Measurements from ENCODE around the gene ANKRD11. TPM values are rescaled to one million over a fixed set of nuclear protein-coding genes. Genes with fewer than 3 reads are reported as not detected.

Gene ANKRD11
- total RNA-seq, 1 experiment from 2014 or later, result 266 TPM

DNA sequence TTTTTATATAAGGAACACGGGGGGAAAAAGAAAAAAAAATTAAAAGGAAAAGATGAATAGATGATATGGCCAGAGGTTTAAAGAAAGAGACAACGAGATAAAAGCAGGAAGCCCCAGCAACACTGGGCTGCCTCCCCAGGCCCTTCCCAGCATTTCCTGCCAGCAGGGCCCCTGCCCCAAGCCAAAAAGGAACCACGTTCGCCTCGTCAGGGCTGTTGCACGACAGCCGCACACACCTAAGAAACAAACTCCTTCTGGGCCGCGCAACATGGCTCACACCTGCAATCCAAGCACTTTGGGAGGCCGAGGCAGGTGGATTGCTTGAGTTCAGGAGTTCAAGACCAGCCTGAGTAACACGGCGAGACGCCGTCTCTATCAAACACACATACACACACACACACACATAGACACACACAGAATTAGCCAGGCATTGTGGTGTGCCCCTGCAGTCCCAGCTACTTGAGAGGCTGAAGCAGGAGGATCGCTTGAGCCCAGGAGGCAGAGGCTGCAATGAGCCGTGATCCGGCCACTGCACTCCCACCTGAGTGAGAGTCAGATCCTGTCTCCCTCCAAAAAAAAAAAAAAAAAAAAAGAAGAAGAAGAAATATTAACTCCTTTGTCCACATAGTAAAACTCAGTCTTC is 83.0 kb downstream of the ANKRD11 start:
- H2AFZ ChIP-seq (ENCODE audit: low read depth, low read length, poor library complexity, severe bottlenecking), result no peak overlapping the region
- no peak overlapping the region for H3K9ac ChIP-seq (ENCODE audit: low read length)
- no peaks in the 10 kb centered on the region for H3K9me3 ChIP-seq (ENCODE audit: control insufficient read depth in 1 of 2, insufficient read depth in 1 of 2, low read depth in 1 of 2, low read length in 2 of 2)
- H3K4me1 ChIP-seq (ENCODE audit: control insufficient read depth in 1 of 2, insufficient read depth in 2 of 2, low read length in 2 of 2), result peaks cover 6 to 50% of the 10 kb centered on the region in 2 experiments
- ChIA-PET RAD21 (ENCODE audit: low non-redundant PET in 1 of 2, low total read pairs in 2 of 2, uncharacterized antibody in 2 of 2, unreplicated experiment in 2 of 2) (no interaction called here), CTCF (no interaction called here), POLR2A (no interaction called here)
- H3K27me3 ChIP-seq (ENCODE audit: insufficient read depth, low read length), result no peaks in the 10 kb centered on the region
- TF ChIP-seq POLR2AphosphoS5 (IDR thresholded peaks at IDR 0.05; ENCODE audit: low read depth, low read length) (0 out of 2 replicates have a peak, but pooled peaks have one; percentile 21), SRF (IDR thresholded peaks at IDR 0.05; ENCODE audit: low read depth) (no peak)
- TF ChIP-seq, protein P1, sequence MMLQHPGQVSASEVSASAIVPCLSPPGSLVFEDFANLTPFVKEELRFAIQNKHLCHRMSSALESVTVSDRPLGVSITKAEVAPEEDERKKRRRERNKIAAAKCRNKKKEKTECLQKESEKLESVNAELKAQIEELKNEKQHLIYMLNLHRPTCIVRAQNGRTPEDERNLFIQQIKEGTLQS (IDR thresholded peaks at IDR 0.05), result no peak
- BruUV-seq (replicated peaks), result no TSS peak
- ATAC-seq (no peak), DNase-seq (ENCODE audit: low read depth, low spot score) (no peak)
- no peaks in the 10 kb centered on the region for H3K36me3 ChIP-seq (ENCODE audit: control insufficient read depth in 1 of 2, insufficient read depth in 2 of 2, low read length in 2 of 2)
- no peak overlapping the region for H3K4me3 ChIP-seq (replicated peaks in 1 of 2; ENCODE audit: low read depth in 1 of 2, low read length in 2 of 2)
- no peaks in the 10 kb centered on the region for H3K9me2 ChIP-seq (ENCODE audit: insufficient read depth)
- H3K27ac ChIP-seq (ENCODE audit: low read depth, low read length), result no peak overlapping the region
- intact Hi-C loops (cut with micrococcal nuclease), result no loop called here
- peaks cover 100% of the 10 kb centered on the region for H3K79me2 ChIP-seq (ENCODE audit: insufficient read depth, low read length)
- no peak overlapping the region for H3K4me2 ChIP-seq (ENCODE audit: low read length)
- peaks cover 64% of the 10 kb centered on the region; the same call in 1 of the 2 replicates for H4K20me1 ChIP-seq (ENCODE audit: insufficient read depth)

DNA sequence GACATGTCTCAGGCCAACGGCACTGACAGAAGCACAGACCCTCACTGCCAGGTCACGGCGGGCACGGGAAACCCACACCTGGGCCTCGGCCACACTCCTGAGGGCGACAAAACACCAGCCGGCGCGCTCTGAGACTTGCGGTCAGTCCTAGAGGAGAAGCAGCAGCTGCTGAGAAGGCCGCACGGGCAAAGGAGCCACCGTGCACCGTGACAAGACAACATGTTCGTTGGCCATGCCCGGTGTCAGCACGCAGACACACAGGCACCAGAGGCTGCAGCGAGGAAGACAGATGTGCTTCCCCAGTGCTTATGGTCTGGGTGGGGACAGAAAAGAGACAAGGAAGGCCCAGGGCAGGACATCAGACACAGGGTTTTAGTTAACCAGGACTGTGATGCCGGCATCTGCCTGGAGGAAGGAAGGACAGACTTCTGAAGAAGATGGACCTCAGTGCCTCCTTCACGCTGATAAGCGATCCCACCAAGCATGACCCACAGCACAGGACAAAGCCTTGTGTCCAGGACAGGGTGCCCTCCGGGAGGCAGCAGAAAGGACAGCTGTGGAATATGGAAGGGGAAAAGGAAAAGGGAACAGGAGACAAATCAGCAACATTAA is 84.0 kb downstream of the ANKRD11 start:
- intact Hi-C loops (cut with micrococcal nuclease), result no loop called here
- ChIA-PET POLR2A (no interaction called here), CTCF (no interaction called here), RAD21 (ENCODE audit: low non-redundant PET in 1 of 2, low total read pairs in 2 of 2, uncharacterized antibody in 2 of 2, unreplicated experiment in 2 of 2) (no interaction called here)
- DNase-seq (ENCODE audit: low read depth, low spot score), result no peak
- no TSS peak for BruUV-seq (replicated peaks)
- no peak overlapping the region for H2AFZ ChIP-seq (ENCODE audit: low read depth, low read length, poor library complexity, severe bottlenecking)
- no peaks in the 10 kb centered on the region for H3K36me3 ChIP-seq (ENCODE audit: control insufficient read depth in 1 of 2, insufficient read depth in 2 of 2, low read length in 2 of 2)
- H3K4me3 ChIP-seq (replicated peaks in 1 of 2; ENCODE audit: low read depth in 1 of 2, low read length in 2 of 2), result no peak overlapping the region
- no peaks in the 10 kb centered on the region for H3K27me3 ChIP-seq (ENCODE audit: insufficient read depth, low read length)
- H4K20me1 ChIP-seq (ENCODE audit: insufficient read depth), result peaks cover 60% of the 10 kb centered on the region; the same call in 1 of the 2 replicates
- H3K4me2 ChIP-seq (ENCODE audit: low read length), result no peak overlapping the region
- no peaks in the 10 kb centered on the region for H3K9me2 ChIP-seq (ENCODE audit: insufficient read depth)
- H3K27ac ChIP-seq (ENCODE audit: low read depth, low read length), result peak overlapping the region; percentile 2; the same call in 1 of the 2 replicates
- peaks cover 100% of the 10 kb centered on the region for H3K79me2 ChIP-seq (ENCODE audit: insufficient read depth, low read length)
- no peak overlapping the region for H3K9ac ChIP-seq (ENCODE audit: low read length)
- no peak for ATAC-seq
- H3K4me1 ChIP-seq (ENCODE audit: control insufficient read depth in 1 of 2, insufficient read depth in 2 of 2, low read length in 2 of 2), result peaks cover 5 to 48% of the 10 kb centered on the region in 2 experiments
- no peaks in the 10 kb centered on the region for H3K9me3 ChIP-seq (ENCODE audit: control insufficient read depth in 1 of 2, insufficient read depth in 1 of 2, low read depth in 1 of 2, low read length in 2 of 2)
- TF ChIP-seq ZNF274 (IDR thresholded peaks at IDR 0.05; ENCODE audit: low read depth, low read length) (no peak), SRF (IDR thresholded peaks at IDR 0.05; ENCODE audit: low read depth) (no peak), YY1 (IDR thresholded peaks at IDR 0.05; ENCODE audit: extremely low read depth, insufficient replicate concordance, low read depth, low read length) (no peak), POLR2A (IDR thresholded peaks at IDR 0.05; ENCODE audit: borderline replicate concordance, extremely low read depth, insufficient read depth, insufficient read length) (no peak), FOSL1 (IDR thresholded peaks at IDR 0.05; ENCODE audit: low read depth) (no peak), SP1 (IDR thresholded peaks at IDR 0.05; ENCODE audit: low read depth) (no peak), TCF7L2 (IDR thresholded peaks at IDR 0.05; ENCODE audit: borderline replicate concordance, extremely low read depth, insufficient read depth, insufficient read length) (no peak), EGR1 (IDR thresholded peaks at IDR 0.05; ENCODE audit: low read depth) (no peak), ELF1 (IDR thresholded peaks at IDR 0.05; ENCODE audit: borderline replicate concordance, low read depth) (no peak), EZH2phosphoT487 (IDR thresholded peaks at IDR 0.05; ENCODE audit: borderline replicate concordance) (no peak), JUND (IDR thresholded peaks at IDR 0.05) (no peak), CEBPB (IDR thresholded peaks at IDR 0.05; ENCODE audit: low read depth) (no peak), CBX3 (IDR thresholded peaks at IDR 0.05; ENCODE audit: low read depth) (no peak), RAD21 (IDR thresholded peaks at IDR 0.05; ENCODE audit: low read depth) (no peak)
- TF ChIP-seq, protein P2, sequence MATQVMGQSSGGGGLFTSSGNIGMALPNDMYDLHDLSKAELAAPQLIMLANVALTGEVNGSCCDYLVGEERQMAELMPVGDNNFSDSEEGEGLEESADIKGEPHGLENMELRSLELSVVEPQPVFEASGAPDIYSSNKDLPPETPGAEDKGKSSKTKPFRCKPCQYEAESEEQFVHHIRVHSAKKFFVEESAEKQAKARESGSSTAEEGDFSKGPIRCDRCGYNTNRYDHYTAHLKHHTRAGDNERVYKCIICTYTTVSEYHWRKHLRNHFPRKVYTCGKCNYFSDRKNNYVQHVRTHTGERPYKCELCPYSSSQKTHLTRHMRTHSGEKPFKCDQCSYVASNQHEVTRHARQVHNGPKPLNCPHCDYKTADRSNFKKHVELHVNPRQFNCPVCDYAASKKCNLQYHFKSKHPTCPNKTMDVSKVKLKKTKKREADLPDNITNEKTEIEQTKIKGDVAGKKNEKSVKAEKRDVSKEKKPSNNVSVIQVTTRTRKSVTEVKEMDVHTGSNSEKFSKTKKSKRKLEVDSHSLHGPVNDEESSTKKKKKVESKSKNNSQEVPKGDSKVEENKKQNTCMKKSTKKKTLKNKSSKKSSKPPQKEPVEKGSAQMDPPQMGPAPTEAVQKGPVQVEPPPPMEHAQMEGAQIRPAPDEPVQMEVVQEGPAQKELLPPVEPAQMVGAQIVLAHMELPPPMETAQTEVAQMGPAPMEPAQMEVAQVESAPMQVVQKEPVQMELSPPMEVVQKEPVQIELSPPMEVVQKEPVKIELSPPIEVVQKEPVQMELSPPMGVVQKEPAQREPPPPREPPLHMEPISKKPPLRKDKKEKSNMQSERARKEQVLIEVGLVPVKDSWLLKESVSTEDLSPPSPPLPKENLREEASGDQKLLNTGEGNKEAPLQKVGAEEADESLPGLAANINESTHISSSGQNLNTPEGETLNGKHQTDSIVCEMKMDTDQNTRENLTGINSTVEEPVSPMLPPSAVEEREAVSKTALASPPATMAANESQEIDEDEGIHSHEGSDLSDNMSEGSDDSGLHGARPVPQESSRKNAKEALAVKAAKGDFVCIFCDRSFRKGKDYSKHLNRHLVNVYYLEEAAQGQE (IDR thresholded peaks at IDR 0.05; ENCODE audit: low read depth), result no peak
- TF ChIP-seq, protein P1 (IDR thresholded peaks at IDR 0.05), result no peak

Measured in HCT116 (cell line).